Neural cell (in vitro differentiated cells): ENCODE results near the gene CITED1.

Experiments
- POLR2AphosphoS5 ChIP-seq: IDR thresholded peaks from 2 replicates; pipeline ENCODE4 v1.6.1; 2012
- RAD21 ChIP-seq: fragments of 450-650 bp; conservative IDR thresholded peaks from 2 replicates; pipeline ENCODE4 v1.6.1; 2014; ENCODE audit warnings: antibody characterized with exemption, mild to moderate bottlenecking, moderate library complexity
- SMC3 ChIP-seq: fragments of 450-650 bp; conservative IDR thresholded peaks from 2 replicates; pipeline ENCODE4 v1.6.1; 2014; ENCODE audit warnings: antibody characterized with exemption, mild to moderate bottlenecking, moderate library complexity; ENCODE audit not compliant: poor library complexity
- TAF1 ChIP-seq: IDR thresholded peaks from 2 replicates; pipeline ENCODE4 v1.6.1; 2012; ENCODE audit warnings: low read depth
- TF ChIP-seq, protein P1 (sequence below): fragments of 450-650 bp; IDR thresholded peaks from 2 replicates; pipeline ENCODE4 v1.5.1; 2014; ENCODE audit warnings: antibody characterized with exemption, mild to moderate bottlenecking, moderate library complexity; ENCODE audit not compliant: poor library complexity, severe bottlenecking

DNA sequence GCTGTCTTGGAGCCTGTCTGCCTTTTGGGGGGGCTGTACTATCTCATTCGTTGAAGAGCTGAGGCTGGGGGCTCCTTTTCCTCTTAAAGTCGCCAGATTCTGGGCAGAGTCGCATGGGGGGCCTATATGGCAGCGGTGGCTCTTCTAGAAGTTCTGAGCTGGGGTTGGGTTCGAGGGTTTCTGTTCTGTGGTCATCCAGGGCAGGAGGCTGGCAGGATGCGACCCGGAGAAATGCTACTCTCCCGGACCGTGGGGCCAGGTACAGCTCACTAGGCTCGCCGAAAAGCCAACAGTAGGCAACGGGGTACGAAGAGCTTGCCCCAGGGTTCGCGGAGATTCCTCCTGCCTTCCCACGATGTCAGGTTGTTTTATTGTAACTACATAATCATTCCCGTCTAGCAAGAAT is 1.9 kb upstream of the CITED1 start:
- no peak for TF ChIP-seq RAD21
- TF ChIP-seq, protein P1, sequence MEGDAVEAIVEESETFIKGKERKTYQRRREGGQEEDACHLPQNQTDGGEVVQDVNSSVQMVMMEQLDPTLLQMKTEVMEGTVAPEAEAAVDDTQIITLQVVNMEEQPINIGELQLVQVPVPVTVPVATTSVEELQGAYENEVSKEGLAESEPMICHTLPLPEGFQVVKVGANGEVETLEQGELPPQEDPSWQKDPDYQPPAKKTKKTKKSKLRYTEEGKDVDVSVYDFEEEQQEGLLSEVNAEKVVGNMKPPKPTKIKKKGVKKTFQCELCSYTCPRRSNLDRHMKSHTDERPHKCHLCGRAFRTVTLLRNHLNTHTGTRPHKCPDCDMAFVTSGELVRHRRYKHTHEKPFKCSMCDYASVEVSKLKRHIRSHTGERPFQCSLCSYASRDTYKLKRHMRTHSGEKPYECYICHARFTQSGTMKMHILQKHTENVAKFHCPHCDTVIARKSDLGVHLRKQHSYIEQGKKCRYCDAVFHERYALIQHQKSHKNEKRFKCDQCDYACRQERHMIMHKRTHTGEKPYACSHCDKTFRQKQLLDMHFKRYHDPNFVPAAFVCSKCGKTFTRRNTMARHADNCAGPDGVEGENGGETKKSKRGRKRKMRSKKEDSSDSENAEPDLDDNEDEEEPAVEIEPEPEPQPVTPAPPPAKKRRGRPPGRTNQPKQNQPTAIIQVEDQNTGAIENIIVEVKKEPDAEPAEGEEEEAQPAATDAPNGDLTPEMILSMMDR = no peak
- TF ChIP-seq POLR2AphosphoS5 = no peak
- TF ChIP-seq TAF1 = no peak
- TF ChIP-seq SMC3 = no peak
